HepG2 (cell line): Measurements from ENCODE around the gene OGFR. TPM values are rescaled to one million over a fixed set of nuclear protein-coding genes. Genes with fewer than 3 reads are reported as not detected.

ENCODE experiments used
- CEBPZ ChIP-seq: IDR thresholded peaks from 2 replicates; pipeline ENCODE4 v1.6.1; 2012; ENCODE audit warnings: low read length, improper control_type of control experiment
- HMGXB3 ChIP-seq: sonication (generic); formaldehyde crosslinking; IDR thresholded peaks from 2 replicates; pipeline ENCODE4 v1.4.0; 2020; ENCODE audit warnings: missing genetic modification reagents, borderline replicate concordance
- HNRNPL ChIP-seq: fragments of 200-400 bp; formaldehyde crosslinking; IDR thresholded peaks from 2 replicates; pipeline ENCODE4 v1.6.1; 2017; ENCODE audit warnings: mild to moderate bottlenecking, low read depth, low read length
- IKZF4 ChIP-seq: sonication (generic); formaldehyde crosslinking; IDR thresholded peaks from 2 replicates; pipeline ENCODE4 v1.5.1; 2020; ENCODE audit warnings: borderline replicate concordance, mild to moderate bottlenecking, low read depth, missing genetic modification reagents; ENCODE audit errors: not compliant biosample characterization
- MAX ChIP-seq: IDR thresholded peaks from 2 replicates; pipeline ENCODE4 v1.6.1; 2012; ENCODE audit warnings: inconsistent platforms
- NR2F2 ChIP-seq: IDR thresholded peaks from 2 replicates; pipeline ENCODE4 v1.6.1; 2012; ENCODE audit warnings: low read depth, inconsistent platforms, borderline replicate concordance
- ONECUT2 ChIP-seq: sonication (generic); formaldehyde crosslinking; IDR thresholded peaks from 2 replicates; pipeline ENCODE4 v1.4.0; 2020; ENCODE audit warnings: missing genetic modification reagents
- RARA ChIP-seq: IDR thresholded peaks from 2 replicates; pipeline ENCODE4 v1.6.1; 2016; ENCODE audit warnings: missing genetic modification reagents, missing compliant biosample characterization
- RORA ChIP-seq: sonication (generic); formaldehyde crosslinking; IDR thresholded peaks from 2 replicates; pipeline ENCODE4 v1.5.0; 2020; ENCODE audit warnings: mild to moderate bottlenecking, missing genetic modification reagents, moderate library complexity
- ZBTB20 ChIP-seq: sonication (generic); formaldehyde crosslinking; IDR thresholded peaks from 2 replicates; pipeline ENCODE4 v1.8.1; 2023; ENCODE audit warnings: missing genetic modification reagents, low read depth, mild to moderate bottlenecking, borderline replicate concordance
- ZNF260 ChIP-seq: sonication (generic); formaldehyde crosslinking; IDR thresholded peaks from 2 replicates; pipeline ENCODE4 v1.4.0; 2020; ENCODE audit warnings: missing genetic modification reagents, low read depth, mild to moderate bottlenecking, borderline replicate concordance
- ZNF331 ChIP-seq: sonication (generic); formaldehyde crosslinking; IDR thresholded peaks from 2 replicates; pipeline ENCODE4 v1.4.0; 2020; ENCODE audit warnings: missing genetic modification reagents
- ZNF432 ChIP-seq: sonication (generic); formaldehyde crosslinking; IDR thresholded peaks from 2 replicates; pipeline ENCODE4 v1.5.0; 2020; ENCODE audit warnings: missing genetic modification reagents, mild to moderate bottlenecking, borderline replicate concordance
- ZNF605 ChIP-seq: sonication (generic); formaldehyde crosslinking; IDR thresholded peaks from 2 replicates; pipeline ENCODE4 v1.8.0; 2022; ENCODE audit warnings: mild to moderate bottlenecking, missing genetic modification reagents
- ZNF766 ChIP-seq: sonication (generic); formaldehyde crosslinking; IDR thresholded peaks from 2 replicates; pipeline ENCODE4 v1.5.0; 2020; ENCODE audit warnings: missing genetic modification reagents, borderline replicate concordance
- ZUFSP ChIP-seq: sonication (generic); formaldehyde crosslinking; IDR thresholded peaks from 2 replicates; pipeline ENCODE4 v1.9.0; 2021; ENCODE audit warnings: missing genetic modification reagents, mild to moderate bottlenecking, borderline replicate concordance
- polyA plus RNA-seq, 8 experiments: library from polyadenylated mRNA; depleted of rRNA in 3 of 8; stranded (reverse) in 7 of 8; unstranded in 1 of 8; fragments of >200 nt; fragmentation: Illumina TruSeq in 4 of 8; extraction: Trizol in 4 of 8; gene quantifications; 2 replicates each; pipeline versions ENCODE4 v1.2.1 to v1.2.3, GENCODE V29; 2011 to 2016; ENCODE audit warnings: low read depth in 4 of 8, missing spikeins in 1 of 8, mixed read lengths in 1 of 8; ENCODE audit not compliant: insufficient read depth in 1 of 8
- total RNA-seq, 5 experiments: library from RNA; depleted of rRNA; stranded (reverse); fragments of >200 nt; fragmentation: Illumina TruSeq; extraction: Trizol; gene quantifications; 2 replicates each; pipeline ENCODE4 v1.2.3, GENCODE V29; 2016; ENCODE audit warnings: low read depth in 1 of 5
- TF ChIP-seq, protein P1 (sequence below): IDR thresholded peaks from 2 replicates; pipeline ENCODE4 v1.6.1; 2016; ENCODE audit warnings: mild to moderate bottlenecking

OGFR gene
- total and polyA plus RNA-seq, 2 of the 13 experiments (the other 11 are each of a cell fraction or from before 2014, with no cell fraction given), result 47.7 to 81.8 TPM

DNA sequence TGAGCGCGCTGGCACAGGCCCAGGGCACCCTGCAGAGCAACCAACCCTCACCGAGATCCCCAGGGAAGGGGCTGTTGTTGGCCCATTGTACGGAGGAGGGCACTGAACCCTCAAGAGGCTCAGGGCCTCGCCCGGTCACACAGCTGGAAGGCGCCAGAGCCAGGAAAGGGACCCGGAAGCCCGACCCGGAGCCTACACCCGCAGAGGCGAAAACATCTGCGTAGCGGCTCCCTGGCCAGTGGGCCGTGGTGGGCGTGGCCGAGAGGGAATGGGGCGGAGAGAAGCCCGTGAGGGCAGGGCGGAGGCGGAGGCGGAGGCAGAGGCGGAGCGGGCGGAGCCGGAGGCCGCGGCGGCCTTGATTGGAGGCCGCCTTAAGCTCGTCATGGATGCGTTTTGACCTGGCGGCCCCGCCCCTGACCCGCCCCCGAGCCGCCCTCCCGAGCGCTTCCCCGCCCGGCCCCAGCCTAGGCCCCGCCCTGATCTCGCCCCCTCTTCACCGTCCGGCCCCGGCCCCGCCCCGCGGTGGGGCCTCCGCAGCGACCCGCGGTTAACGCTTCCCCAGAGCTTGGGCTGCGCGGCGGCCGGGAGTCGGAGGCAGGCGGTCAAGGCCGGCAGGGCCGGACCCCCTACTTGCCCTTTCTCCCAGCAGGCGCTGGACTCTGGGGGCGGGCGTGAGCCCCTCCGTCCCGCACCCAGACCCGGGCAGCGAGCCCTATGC lies 10.5 kb upstream of the OGFR start (continued):
- TF ChIP-seq CEBPZ (no peak), ZNF260 (0 out of 2 replicates have a peak, but pooled peaks have one; percentile 26), ZNF432 (CRISPR knock-in tag) (no peak), NR2F2 (peak; percentile 45; the same call in 1 of the 2 replicates), ZNF766 (0 out of 2 replicates have a peak, but pooled peaks have one; percentile 83), HMGXB3 (CRISPR knock-in tag) (0 out of 2 replicates have a peak, but pooled peaks have one; percentile 23), RARA (CRISPR knock-in tag) (peak; percentile 51; the same call in 1 of the 2 replicates), ONECUT2 (CRISPR knock-in tag) (no peak), HNRNPL (peak; percentile 96), ZNF331 (CRISPR knock-in tag) (peak; percentile 49; the same call in 1 of the 2 replicates), RORA (CRISPR knock-in tag) (no peak), IKZF4 (CRISPR knock-in tag) (no peak), ZNF605 (CRISPR knock-in tag) (no peak), ZUFSP (CRISPR knock-in tag) (no peak), ZBTB20 (CRISPR knock-in tag) (0 out of 2 replicates have a peak, but pooled peaks have one; percentile 3), MAX (peak; percentile 34; the same call in 1 of the 2 replicates)
- TF ChIP-seq, protein P1, sequence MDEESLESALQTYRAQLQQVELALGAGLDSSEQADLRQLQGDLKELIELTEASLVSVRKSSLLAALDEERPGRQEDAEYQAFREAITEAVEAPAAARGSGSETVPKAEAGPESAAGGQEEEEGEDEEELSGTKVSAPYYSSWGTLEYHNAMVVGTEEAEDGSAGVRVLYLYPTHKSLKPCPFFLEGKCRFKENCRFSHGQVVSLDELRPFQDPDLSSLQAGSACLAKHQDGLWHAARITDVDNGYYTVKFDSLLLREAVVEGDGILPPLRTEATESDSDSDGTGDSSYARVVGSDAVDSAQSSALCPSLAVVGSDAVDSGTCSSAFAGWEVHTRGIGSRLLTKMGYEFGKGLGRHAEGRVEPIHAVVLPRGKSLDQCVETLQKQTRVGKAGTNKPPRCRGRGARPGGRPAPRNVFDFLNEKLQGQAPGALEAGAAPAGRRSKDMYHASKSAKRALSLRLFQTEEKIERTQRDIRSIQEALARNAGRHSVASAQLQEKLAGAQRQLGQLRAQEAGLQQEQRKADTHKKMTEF (CRISPR knock-in tag), result peak; percentile 63; the same call in 1 of the 2 replicates
